ENCODE data around the gene ORAI2.
A peak's percentile ranks its signal among the peaks of the same experiment; 100 is the strongest.
"Not testable (repeated sequence)": the region's sequence is repeated elsewhere in the genome, so short reads cannot be mapped to it uniquely, and the experiment has no call there.

Gene ORAI2

GRCh38 chr7:102446387-102447156 lies 13.2 kb downstream of the ORAI2 start:
- DNase-seq (ENCODE audit: low read depth, low spot score), result no peak

- no peak for DNase-seq (ENCODE audit: low read depth, low spot score)
These were observed 13.9 kb downstream of the ORAI2 start for GRCh38 chr7:102447311-102447710.

GRCh38 chr7:102449136-102449535 lies 15.8 kb downstream of the ORAI2 start:
- DNase-seq (ENCODE audit: low read depth, low spot score), result no peak

- no peak for DNase-seq (ENCODE audit: low read depth, low spot score)
These were observed 16.9 kb downstream of the ORAI2 start for GRCh38 chr7:102450242-102450641.

- DNase-seq (ENCODE audit: low read depth, low spot score), result no peak
These were observed 18.1 kb downstream of the ORAI2 start for GRCh38 chr7:102451371-102452054.

GRCh38 chr7:102452451-102452850 lies 19.1 kb downstream of the ORAI2 start:
- no peak for DNase-seq (ENCODE audit: low read depth, low spot score)

- no peak for DNase-seq (ENCODE audit: low read depth, low spot score)
These were observed 19.9 kb downstream of the ORAI2 start for GRCh38 chr7:102453319-102453718.

GRCh38 chr7:102454468-102454867 lies 21.1 kb downstream of the ORAI2 start:
- DNase-seq (ENCODE audit: low read depth, low spot score), result no peak

GRCh38 chr7:102454932-102455331 lies 21.6 kb downstream of the ORAI2 start:
- DNase-seq (ENCODE audit: low read depth, low spot score), result not testable (repeated sequence)

- no peak for DNase-seq (ENCODE audit: low read depth, low spot score)
These were observed 22.2 kb downstream of the ORAI2 start for GRCh38 chr7:102455596-102455995.

- no peak for DNase-seq (ENCODE audit: low read depth, low spot score)
These were observed 23.0 kb downstream of the ORAI2 start for GRCh38 chr7:102456327-102456726.

GRCh38 chr7:102457352-102457924 lies 24.1 kb downstream of the ORAI2 start:
- no peak for DNase-seq (ENCODE audit: low read depth, low spot score)

GRCh38 chr7:102459221-102459844 lies 26.0 kb downstream of the ORAI2 start:
- DNase-seq (ENCODE audit: low read depth, low spot score), result no peak

GRCh38 chr7:102460467-102460866 lies 27.1 kb downstream of the ORAI2 start:
- DNase-seq (ENCODE audit: low read depth, low spot score), result no peak

GRCh38 chr7:102463841-102464576 lies 30.6 kb downstream of the ORAI2 start:
- DNase-seq (ENCODE audit: low read depth, low spot score), result no peak

GRCh38 chr7:102464577-102465280 lies 31.4 kb downstream of the ORAI2 start, which contains the start of the genes ALKBH4 and LRWD1:
TSS of gene ALKBH4 (minus strand) at chr7:102464863. CDS start at chr7:102464836, 27 bp downstream.
TSS of gene LRWD1 (plus strand) at chr7:102464984. CDS start at chr7:102465081, 97 bp downstream.
- peak; percentile 53 for DNase-seq (ENCODE audit: low read depth, low spot score)

- no peak for DNase-seq (ENCODE audit: low read depth, low spot score)
These were observed 32.7 kb downstream of the ORAI2 start for GRCh38 chr7:102466097-102466496.

GRCh38 chr7:102467581-102468477 lies 34.5 kb downstream of the ORAI2 start:
- DNase-seq (ENCODE audit: low read depth, low spot score), result no peak

- no peak for DNase-seq (ENCODE audit: low read depth, low spot score)
These were observed 35.3 kb downstream of the ORAI2 start for GRCh38 chr7:102468478-102469350.
